ENCODE data around the gene TAF12. TPM values are rescaled to one million over a fixed set of nuclear protein-coding genes. Genes with fewer than 3 reads are reported as not detected.
"Not testable (repeated sequence)": the region's sequence is repeated elsewhere in the genome, so short reads cannot be mapped to it uniquely, and the experiment has no call there.

The TAF12 gene
- total RNA-seq, 1 donor from 2014 or later = 17.1 TPM

DNA sequence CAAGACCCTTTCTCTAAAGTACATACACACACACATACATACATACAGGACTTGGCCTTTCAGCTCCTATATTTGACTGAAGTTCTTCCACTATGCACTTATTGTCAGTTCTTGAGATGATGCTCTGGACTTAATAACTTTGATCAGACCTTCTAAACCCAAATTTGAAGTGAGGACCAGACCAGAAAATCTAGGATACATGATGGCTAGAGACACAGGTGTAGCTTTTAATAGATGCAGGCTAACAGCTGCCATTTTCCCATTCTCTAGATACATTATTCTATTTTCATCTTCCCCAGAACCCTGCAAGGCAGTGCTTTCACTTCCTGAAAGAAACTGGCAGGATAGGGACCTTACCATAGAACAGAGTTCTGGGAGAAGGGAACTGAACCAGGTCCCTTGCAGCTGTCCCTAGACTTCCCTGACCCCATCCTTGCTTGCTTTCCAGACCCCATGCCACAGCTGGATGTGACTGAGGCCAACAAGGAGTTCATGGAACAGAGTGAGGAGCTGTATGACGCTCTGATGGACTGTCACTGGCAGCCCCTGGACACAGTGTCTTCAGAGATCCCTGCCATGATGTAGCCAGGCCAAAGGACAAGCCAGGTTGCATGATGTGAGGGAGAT, 65.7 kb downstream of the TAF12 start:
- Mint-ChIP-seq H3K4me1 (peaks cover 34% of the 10 kb centered on the region), H3K4me3 (no peak overlapping the region), H3K27me3 (no peaks in the 10 kb centered on the region), H3K36me3 (ENCODE audit: low read depth) (peaks cover 67% of the 10 kb centered on the region), H3K27ac (peak overlapping the region; percentile 59), H3K9me3 (no peaks in the 10 kb centered on the region)
- DNase-seq = no peak
- intact Hi-C loops (cut with micrococcal nuclease) = no loop called here
- no peak for ATAC-seq (ENCODE audit: low read depth)
- ChIA-PET POLR2A (interaction anchor here (0.6 to 9.4 kb wide), 5 partner anchors 22 to 72 kb away, joined by 3 to 221 read pairs (median 4); partner anchors contain the start of genes RCC1 and TRNAU1AP), CTCF (interaction anchor here (0.9 kb wide), 1 partner anchor 26 kb away, joined by 7 read pairs; no protein-coding TSS in a partner anchor)
- TF ChIP-seq CTCF (IDR thresholded peaks at IDR 0.05) = no peak

GRCh38 chr1:28573564-28573963, 69.3 kb downstream of the TAF12 start:
- no peak overlapping the region for H3K4me3 Mint-ChIP-seq
- no peak for TF ChIP-seq CTCF (IDR thresholded peaks at IDR 0.05)
- POLR2A ChIA-PET = no interaction called here
- peaks cover 11% of the 10 kb centered on the region for H3K4me1 Mint-ChIP-seq
- CTCF ChIA-PET = no interaction called here
- ATAC-seq (ENCODE audit: low read depth) (no peak), DNase-seq (no peak)
- no peak overlapping the region for H3K27ac Mint-ChIP-seq
- H3K27me3 Mint-ChIP-seq = no peaks in the 10 kb centered on the region
- H3K36me3 Mint-ChIP-seq (ENCODE audit: low read depth) = peaks cover 63% of the 10 kb centered on the region
- intact Hi-C loops (cut with micrococcal nuclease) = no loop called here
- no peaks in the 10 kb centered on the region for H3K9me3 Mint-ChIP-seq

DNA sequence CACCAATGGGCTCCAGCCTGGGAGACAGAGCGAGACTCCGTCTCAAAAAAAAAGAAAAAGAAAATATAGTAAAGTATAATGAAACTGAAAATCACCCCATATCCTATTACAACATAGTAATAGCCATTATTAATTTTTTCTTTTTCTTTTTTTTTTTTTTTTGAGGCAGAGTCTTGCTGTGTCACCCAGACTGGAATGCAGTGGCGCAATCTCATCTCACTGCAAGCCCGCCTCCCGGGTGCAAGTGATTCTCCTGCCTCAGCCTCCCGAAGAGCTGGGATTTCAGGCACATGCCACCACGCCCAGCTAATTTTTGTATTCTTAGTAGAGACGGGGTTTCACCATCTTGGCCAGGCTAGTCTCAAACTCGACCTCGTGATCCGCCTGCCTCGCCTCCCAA, 70.0 kb downstream of the TAF12 start:
- H3K9me3 Mint-ChIP-seq; intact Hi-C loops (cut with micrococcal nuclease); H3K27me3 Mint-ChIP-seq; POLR2A ChIA-PET; DNase-seq; CTCF ChIA-PET; H3K4me3 Mint-ChIP-seq; H3K27ac Mint-ChIP-seq; H3K4me1 Mint-ChIP-seq; ATAC-seq (ENCODE audit: low read depth): not testable (repeated sequence)
- peaks cover 63% of the 10 kb centered on the region for H3K36me3 Mint-ChIP-seq (ENCODE audit: low read depth)

GRCh38 chr1:28571911-28572310, 71.0 kb downstream of the TAF12 start:
- Mint-ChIP-seq H3K36me3 (ENCODE audit: low read depth) (peaks cover 63% of the 10 kb centered on the region), H3K4me3 (no peak overlapping the region), H3K9me3 (no peaks in the 10 kb centered on the region), H3K27ac (peak overlapping the region; percentile 1), H3K27me3 (no peaks in the 10 kb centered on the region), H3K4me1 (no peaks in the 10 kb centered on the region)
- DNase-seq (no peak), ATAC-seq (ENCODE audit: low read depth) (no peak)
- ChIA-PET POLR2A (no interaction called here), CTCF (no interaction called here)
- intact Hi-C loops (cut with micrococcal nuclease) = no loop called here
- no peak for TF ChIP-seq CTCF (IDR thresholded peaks at IDR 0.05)

- Mint-ChIP-seq H3K36me3 (ENCODE audit: low read depth) (peaks cover 66% of the 10 kb centered on the region), H3K4me3 (no peak overlapping the region), H3K9me3 (no peaks in the 10 kb centered on the region), H3K27me3 (no peaks in the 10 kb centered on the region), H3K27ac (no peak overlapping the region), H3K4me1 (no peaks in the 10 kb centered on the region)
- ChIA-PET POLR2A (interaction anchor here (0.6 kb wide), 1 partner anchor 34 kb away, joined by 4 read pairs; no protein-coding TSS in a partner anchor), CTCF (no interaction called here)
- TF ChIP-seq CTCF (IDR thresholded peaks at IDR 0.05) = no peak
- ATAC-seq (ENCODE audit: low read depth) = no peak
- no peak for DNase-seq
- intact Hi-C loops (cut with micrococcal nuclease) = no loop called here
Observed at GRCh38 chr1:28566931-28567330, 75.9 kb downstream of the TAF12 start.

GRCh38 chr1:28565726-28566125, 77.1 kb downstream of the TAF12 start:
- TF ChIP-seq CTCF (IDR thresholded peaks at IDR 0.05) = no peak
- H3K9me3 Mint-ChIP-seq = no peaks in the 10 kb centered on the region
- H3K27ac Mint-ChIP-seq = no peak overlapping the region
- no peaks in the 10 kb centered on the region for H3K4me1 Mint-ChIP-seq
- ChIA-PET POLR2A (no interaction called here), CTCF (no interaction called here)
- ATAC-seq (ENCODE audit: low read depth) (no peak), DNase-seq (no peak)
- peaks cover 70% of the 10 kb centered on the region for H3K36me3 Mint-ChIP-seq (ENCODE audit: low read depth)
- no peak overlapping the region for H3K4me3 Mint-ChIP-seq
- H3K27me3 Mint-ChIP-seq = no peaks in the 10 kb centered on the region
- intact Hi-C loops (cut with micrococcal nuclease) = no loop called here

Measured in activated B cell treated with CpG ODN at 0.5 μM for 24 hours (primary cell).